ENCODE results near the gene MORC2. TPM values are rescaled to one million over a fixed set of nuclear protein-coding genes. Genes with fewer than 3 reads are reported as not detected.

Gene MORC2
- total RNA-seq, 4 donors from 2014 or later, result 5.6 to 27.3 (median 14.1) TPM

- no peak overlapping the region for H3K4me3 ChIP-seq
- H3K4me1 ChIP-seq, result no peaks in the 10 kb centered on the region
- H3K27ac ChIP-seq, result no peak overlapping the region
- no peaks in the 10 kb centered on the region for H3K27me3 ChIP-seq
- no peaks in the 10 kb centered on the region for H3K36me3 ChIP-seq
- H3K9me3 ChIP-seq, result no peaks in the 10 kb centered on the region
- no peak for TF ChIP-seq POLR2A (IDR thresholded peaks at IDR 0.05)
- TF ChIP-seq CTCF (IDR thresholded peaks at IDR 0.05), result no peak
- intact Hi-C loops (cut with DNase I; ENCODE audit: low total_unique reads), result no loop called here
- DNase-seq, result no peak
These were observed 81.1 kb downstream of the MORC2 start for GRCh38 chr22:30887453-30887852.

- Histone ChIP-seq H3K4me1 (no peaks in the 10 kb centered on the region), H3K27me3 (no peaks in the 10 kb centered on the region), H3K4me3 (no peak overlapping the region), H3K36me3 (no peaks in the 10 kb centered on the region), H3K9me3 (no peaks in the 10 kb centered on the region), H3K27ac (no peak overlapping the region)
- no peak for TF ChIP-seq POLR2A (IDR thresholded peaks at IDR 0.05)
- TF ChIP-seq CTCF (IDR thresholded peaks at IDR 0.05), result no peak
- no peak for DNase-seq
- intact Hi-C loops (cut with DNase I; ENCODE audit: low total_unique reads), result no loop called here
These were observed 83.0 kb downstream of the MORC2 start for GRCh38 chr22:30885591-30885990.

GRCh38 chr22:30885001-30885366, 83.6 kb downstream of the MORC2 start:
- intact Hi-C loops (cut with DNase I; ENCODE audit: low total_unique reads), result no loop called here
- H3K4me3 ChIP-seq, result no peak overlapping the region
- no peaks in the 10 kb centered on the region for H3K27me3 ChIP-seq
- H3K4me1 ChIP-seq, result no peaks in the 10 kb centered on the region
- H3K36me3 ChIP-seq, result no peaks in the 10 kb centered on the region
- no peak for DNase-seq
- H3K9me3 ChIP-seq, result no peaks in the 10 kb centered on the region
- H3K27ac ChIP-seq, result no peak overlapping the region
- TF ChIP-seq CTCF (IDR thresholded peaks at IDR 0.05) (no peak), POLR2A (IDR thresholded peaks at IDR 0.05) (no peak)

GRCh38 chr22:30884211-30885000, 84.2 kb downstream of the MORC2 start:
- H3K36me3 ChIP-seq, result no peaks in the 10 kb centered on the region
- no peak for DNase-seq
- TF ChIP-seq POLR2A (IDR thresholded peaks at IDR 0.05), result no peak
- no peak for TF ChIP-seq CTCF (IDR thresholded peaks at IDR 0.05)

GRCh38 chr22:30883586-30884145, 84.9 kb downstream of the MORC2 start:
- Histone ChIP-seq H3K27ac (no peak overlapping the region), H3K9me3 (no peaks in the 10 kb centered on the region), H3K27me3 (no peaks in the 10 kb centered on the region), H3K4me3 (no peak overlapping the region), H3K4me1 (no peaks in the 10 kb centered on the region), H3K36me3 (no peaks in the 10 kb centered on the region)
- intact Hi-C loops (cut with DNase I; ENCODE audit: low total_unique reads), result no loop called here
- TF ChIP-seq CTCF (IDR thresholded peaks at IDR 0.05) (no peak), POLR2A (IDR thresholded peaks at IDR 0.05) (no peak)
- DNase-seq, result no peak

More at GRCh38 chr22:30884211-30885000, 84.2 kb downstream of the MORC2 start:
- no peak overlapping the region for H3K4me3 ChIP-seq
- intact Hi-C loops (cut with DNase I; ENCODE audit: low total_unique reads), result no loop called here
- H3K4me1 ChIP-seq, result no peaks in the 10 kb centered on the region
- no peaks in the 10 kb centered on the region for H3K9me3 ChIP-seq
- no peaks in the 10 kb centered on the region for H3K27me3 ChIP-seq
- H3K27ac ChIP-seq, result no peak overlapping the region

All from uterus (tissue), 4 donors.